Astrocyte of the cerebellum (primary cell): ENCODE results near the gene INVS.

Experiments
- DNase-seq: peaks from one replicate; pipeline ENCODE4 v3.0.0-alpha.2; 2011; ENCODE audit warnings: low read depth
- H3K4me3 ChIP-seq: 2 replicates; pipeline ENCODE4 v1.5.1; 2011; ENCODE audit warnings: mild to moderate bottlenecking, low read depth, low read length, moderate library complexity
- in situ Hi-C: cut with HindIII; loops from 2 replicates; pipeline ENCODE4 v1.10.0; 2017; ENCODE audit warnings: low sequenced_read_pairs
- TF ChIP-seq, protein P1 (sequence below): IDR thresholded peaks from 2 replicates; pipeline ENCODE4 v1.5.1; 2012; ENCODE audit warnings: low read length, low read depth, moderate library complexity, mild to moderate bottlenecking; ENCODE audit errors: missing control alignments

The INVS gene

DNA sequence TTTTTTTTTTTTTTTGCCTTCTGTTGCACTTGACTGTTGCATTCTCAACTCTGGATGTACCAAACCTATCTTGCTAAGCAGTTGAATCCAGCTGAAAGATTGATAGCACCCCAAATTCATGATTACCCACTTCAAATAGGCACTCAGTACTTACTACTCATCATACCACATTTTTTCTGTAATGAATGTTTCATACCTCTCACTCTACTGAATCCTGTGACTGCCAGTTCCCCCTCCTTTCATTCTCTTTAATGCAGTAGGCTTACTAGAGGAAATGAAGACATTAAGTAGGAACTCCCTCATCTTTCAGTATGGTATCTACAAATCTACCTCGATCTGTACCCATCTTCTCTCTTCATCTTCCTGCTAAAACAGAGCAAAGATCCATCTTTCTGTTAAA, 6.8 kb downstream of the INVS start:
- in situ Hi-C loops: no loop called here
- H3K4me3 ChIP-seq: no peak overlapping the region
- DNase-seq: no peak
- TF ChIP-seq, protein P1, sequence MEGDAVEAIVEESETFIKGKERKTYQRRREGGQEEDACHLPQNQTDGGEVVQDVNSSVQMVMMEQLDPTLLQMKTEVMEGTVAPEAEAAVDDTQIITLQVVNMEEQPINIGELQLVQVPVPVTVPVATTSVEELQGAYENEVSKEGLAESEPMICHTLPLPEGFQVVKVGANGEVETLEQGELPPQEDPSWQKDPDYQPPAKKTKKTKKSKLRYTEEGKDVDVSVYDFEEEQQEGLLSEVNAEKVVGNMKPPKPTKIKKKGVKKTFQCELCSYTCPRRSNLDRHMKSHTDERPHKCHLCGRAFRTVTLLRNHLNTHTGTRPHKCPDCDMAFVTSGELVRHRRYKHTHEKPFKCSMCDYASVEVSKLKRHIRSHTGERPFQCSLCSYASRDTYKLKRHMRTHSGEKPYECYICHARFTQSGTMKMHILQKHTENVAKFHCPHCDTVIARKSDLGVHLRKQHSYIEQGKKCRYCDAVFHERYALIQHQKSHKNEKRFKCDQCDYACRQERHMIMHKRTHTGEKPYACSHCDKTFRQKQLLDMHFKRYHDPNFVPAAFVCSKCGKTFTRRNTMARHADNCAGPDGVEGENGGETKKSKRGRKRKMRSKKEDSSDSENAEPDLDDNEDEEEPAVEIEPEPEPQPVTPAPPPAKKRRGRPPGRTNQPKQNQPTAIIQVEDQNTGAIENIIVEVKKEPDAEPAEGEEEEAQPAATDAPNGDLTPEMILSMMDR: no peak

DNA sequence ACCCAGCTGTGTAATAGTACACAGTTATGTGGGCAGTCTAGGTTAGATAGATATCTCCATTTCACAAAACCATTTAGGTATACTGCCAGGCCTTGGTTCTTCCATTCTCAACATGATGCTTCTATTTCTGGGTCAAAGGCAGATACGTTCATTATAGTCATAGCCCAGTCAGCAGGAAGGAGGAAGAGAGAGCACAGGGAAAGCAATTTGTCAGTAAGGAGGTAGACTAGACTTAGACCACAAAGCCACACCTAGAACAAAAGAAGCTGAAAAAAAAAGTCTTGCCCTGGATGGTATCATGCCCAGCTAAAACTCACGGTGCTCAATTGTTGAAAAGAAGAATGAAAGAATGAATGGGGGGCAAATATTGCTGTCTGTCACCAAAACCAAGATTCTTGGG, 7.6 kb downstream of the INVS start:
- in situ Hi-C loops: no loop called here
- DNase-seq: no peak
- H3K4me3 ChIP-seq: no peak overlapping the region
- TF ChIP-seq, protein P1: no peak

DNA sequence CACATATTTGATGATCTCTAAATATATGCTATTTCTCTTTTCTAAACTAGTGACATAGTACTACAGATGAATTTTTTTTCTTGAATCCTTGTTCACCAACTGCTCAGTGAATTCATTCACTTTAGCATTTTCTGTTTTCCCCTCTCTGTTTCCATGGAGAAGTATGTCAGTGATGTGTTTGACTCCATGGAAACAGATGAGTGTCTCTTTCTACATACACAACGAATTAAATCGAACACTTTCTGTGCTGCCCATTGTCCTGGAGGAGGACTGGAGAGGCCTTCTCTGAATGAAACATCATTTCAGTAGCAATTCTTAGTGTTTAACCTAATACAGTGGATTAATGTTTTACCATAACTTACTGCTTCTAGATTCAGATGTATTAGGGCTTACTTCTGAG, 9.5 kb downstream of the INVS start:
- no peak overlapping the region for H3K4me3 ChIP-seq
- no peak for DNase-seq
- TF ChIP-seq, protein P1: no peak
- in situ Hi-C loops: no loop called here

DNA sequence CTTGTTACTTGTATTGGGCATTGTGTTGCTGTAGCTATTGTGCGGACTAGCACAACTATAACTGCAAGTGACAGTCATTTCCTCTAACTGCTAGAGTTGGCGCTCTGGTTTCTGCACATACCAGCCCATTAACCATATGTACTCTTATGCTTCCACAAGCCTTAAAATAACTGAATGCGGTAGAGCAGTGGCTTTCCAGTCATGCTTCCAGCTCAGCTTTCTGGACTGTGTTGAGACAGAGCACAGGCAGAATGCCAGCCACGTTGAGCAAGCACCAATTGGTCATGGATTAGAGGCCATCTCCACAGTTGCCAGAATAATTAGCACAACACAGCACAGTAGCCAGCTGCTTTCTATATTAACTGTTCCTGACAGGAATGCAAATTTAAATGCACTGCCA, 12.2 kb downstream of the INVS start:
- DNase-seq: peak; percentile 100
- in situ Hi-C loops: no loop called here
- no peak overlapping the region for H3K4me3 ChIP-seq

DNA sequence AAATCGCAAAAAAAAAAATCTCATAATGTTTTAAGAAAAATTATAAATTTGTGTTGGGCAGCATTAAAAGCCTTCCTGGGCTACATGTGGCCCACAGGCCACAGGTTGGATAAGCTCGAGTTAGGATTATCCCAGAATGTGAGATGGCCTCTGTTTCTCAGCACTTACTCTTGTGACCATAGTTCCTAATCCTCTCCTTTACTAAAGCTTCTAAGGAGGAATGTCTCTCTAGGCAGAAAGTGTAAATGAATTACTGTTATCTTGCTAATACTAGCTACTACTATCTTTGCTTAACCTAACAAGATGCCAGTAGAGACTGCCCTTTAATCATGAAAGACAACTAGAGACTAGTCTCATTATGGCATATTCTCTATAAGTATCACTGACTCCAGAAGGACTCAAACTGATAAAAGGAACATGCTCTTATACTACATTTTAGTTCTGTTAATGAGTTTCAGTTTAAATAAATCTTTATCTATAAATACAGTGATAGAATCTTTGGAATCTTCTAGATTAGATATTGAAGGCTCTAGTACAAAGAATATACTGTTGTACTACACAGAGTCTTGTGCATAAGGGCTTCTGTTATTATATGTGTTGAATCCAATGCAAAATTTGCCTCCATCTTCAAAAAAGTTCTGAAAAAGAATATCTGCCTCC, 13.8 kb downstream of the INVS start:
- no peak for DNase-seq
- TF ChIP-seq, protein P1: no peak
- in situ Hi-C loops: no loop called here
- no peak overlapping the region for H3K4me3 ChIP-seq

More for the DNA sequence above, 12.2 kb downstream of the INVS start:
- TF ChIP-seq, protein P1: no peak

DNA sequence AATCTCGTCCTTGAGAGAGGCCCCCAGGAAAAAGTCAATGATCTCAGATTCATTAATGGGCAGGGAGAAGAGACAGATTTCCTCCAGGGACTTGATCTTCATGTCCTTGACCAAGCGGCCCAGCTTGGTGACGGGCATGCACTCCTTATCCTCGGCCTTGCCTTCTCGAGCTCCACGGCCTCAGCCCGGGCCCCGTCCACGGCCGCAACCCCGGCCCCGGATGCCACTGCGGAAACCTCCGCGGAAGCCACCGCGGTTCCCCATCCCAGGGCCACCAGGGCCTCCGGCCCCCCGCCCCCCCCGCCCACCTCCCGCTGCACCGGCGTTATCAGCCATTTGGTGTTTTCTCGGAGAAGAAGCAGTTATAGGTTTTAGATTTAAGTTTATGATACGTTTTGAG, 18.3 kb downstream of the INVS start:
- TF ChIP-seq, protein P1: no peak
- no peak overlapping the region for H3K4me3 ChIP-seq
- in situ Hi-C loops: no loop called here
- DNase-seq: no peak
